Mammary epithelial cell (primary cell): ENCODE data around the gene CLCN4.

Experiments
- EZH2 ChIP-seq: IDR thresholded peaks from 2 replicates; pipeline ENCODE4 v1.6.1; 2012; ENCODE audit warnings: low read length, inconsistent platforms, borderline replicate concordance
- TF ChIP-seq, protein P1 (sequence below), 2 donors: IDR thresholded peaks in 1 of 2; conservative IDR thresholded peaks in 1 of 2; 2 replicates each; pipeline ENCODE4 v1.5.1; 2011 to 2012; ENCODE audit warnings: inconsistent platforms in 2 of 2, low read length in 2 of 2, mild to moderate bottlenecking in 2 of 2, control low read depth in 1 of 2, low read depth in 1 of 2; ENCODE audit not compliant: insufficient read depth in 1 of 2; ENCODE audit errors: extremely low read depth in 1 of 2

DNA sequence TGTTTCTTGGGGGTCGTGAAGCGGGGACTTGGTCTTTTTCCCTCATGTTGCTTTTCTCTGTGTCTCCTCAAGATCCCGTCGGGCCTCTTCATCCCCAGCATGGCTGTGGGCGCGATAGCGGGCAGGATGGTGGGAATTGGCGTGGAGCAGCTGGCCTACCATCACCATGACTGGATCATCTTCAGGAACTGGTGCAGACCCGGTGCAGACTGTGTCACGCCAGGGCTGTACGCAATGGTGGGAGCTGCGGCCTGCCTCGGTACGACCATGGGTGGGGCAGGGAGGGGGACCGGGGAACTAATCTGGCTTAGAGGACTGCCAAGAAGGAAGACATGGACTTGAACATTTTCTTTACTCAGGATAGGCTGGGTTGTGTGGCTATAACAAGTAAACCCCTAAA is 55.6 kb downstream of the CLCN4 start:
- TF ChIP-seq, protein P1, sequence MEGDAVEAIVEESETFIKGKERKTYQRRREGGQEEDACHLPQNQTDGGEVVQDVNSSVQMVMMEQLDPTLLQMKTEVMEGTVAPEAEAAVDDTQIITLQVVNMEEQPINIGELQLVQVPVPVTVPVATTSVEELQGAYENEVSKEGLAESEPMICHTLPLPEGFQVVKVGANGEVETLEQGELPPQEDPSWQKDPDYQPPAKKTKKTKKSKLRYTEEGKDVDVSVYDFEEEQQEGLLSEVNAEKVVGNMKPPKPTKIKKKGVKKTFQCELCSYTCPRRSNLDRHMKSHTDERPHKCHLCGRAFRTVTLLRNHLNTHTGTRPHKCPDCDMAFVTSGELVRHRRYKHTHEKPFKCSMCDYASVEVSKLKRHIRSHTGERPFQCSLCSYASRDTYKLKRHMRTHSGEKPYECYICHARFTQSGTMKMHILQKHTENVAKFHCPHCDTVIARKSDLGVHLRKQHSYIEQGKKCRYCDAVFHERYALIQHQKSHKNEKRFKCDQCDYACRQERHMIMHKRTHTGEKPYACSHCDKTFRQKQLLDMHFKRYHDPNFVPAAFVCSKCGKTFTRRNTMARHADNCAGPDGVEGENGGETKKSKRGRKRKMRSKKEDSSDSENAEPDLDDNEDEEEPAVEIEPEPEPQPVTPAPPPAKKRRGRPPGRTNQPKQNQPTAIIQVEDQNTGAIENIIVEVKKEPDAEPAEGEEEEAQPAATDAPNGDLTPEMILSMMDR (conservative IDR thresholded peaks at IDR 0.05 in 1 of 2, IDR thresholded peaks at IDR 0.05 in 1 of 2; ENCODE audit: extremely low read depth in 1 of 2, insufficient read depth in 1 of 2, low read depth in 1 of 2, low read length in 2 of 2), result no peak
- TF ChIP-seq EZH2, result no peak
